ENCODE measurements around the gene PRR33.

The PRR33 gene

GRCh38 chr11:1917523-1918435 is 26.1 kb upstream of the PRR33 start:
- H3F3A ChIP-seq (ENCODE audit: low read depth) = no peaks in the 10 kb centered on the region
- H3K36me3 ChIP-seq (ENCODE audit: insufficient read depth, low read length) = no peaks in the 10 kb centered on the region
- no peaks in the 10 kb centered on the region for H3K9me3 ChIP-seq (ENCODE audit: insufficient read depth, low read depth, low read length)
- H3K27me3 ChIP-seq (ENCODE audit: insufficient read depth, low read length, poor library complexity, severe bottlenecking) = no peaks in the 10 kb centered on the region
- H3K9me2 ChIP-seq (replicated peaks; ENCODE audit: low read depth, low read length) = no peaks in the 10 kb centered on the region
- no peak overlapping the region for H2AFZ ChIP-seq (ENCODE audit: low read length)
- H3K4me1 ChIP-seq (ENCODE audit: insufficient read depth, low read length, poor library complexity, severe bottlenecking) = peaks cover 6% of the 10 kb centered on the region
- H3K4me3 ChIP-seq (ENCODE audit: low read length, poor library complexity, severe bottlenecking) = no peak overlapping the region
- no peak overlapping the region for H3K9ac ChIP-seq (ENCODE audit: low read depth, low read length, poor library complexity, severe bottlenecking)
- TF ChIP-seq CTCF (conservative IDR thresholded peaks at IDR 0.05; ENCODE audit: low read length) (peak; percentile 56), EZH2phosphoT487 (IDR thresholded peaks at IDR 0.05; ENCODE audit: borderline replicate concordance) (no peak)
- no peaks in the 10 kb centered on the region for H3K79me2 ChIP-seq (ENCODE audit: insufficient read depth, low read length)
- no peak overlapping the region for H3K4me2 ChIP-seq (ENCODE audit: low read depth, low read length, poor library complexity, severe bottlenecking)
- H4K20me1 ChIP-seq (ENCODE audit: insufficient read depth, low read length, poor library complexity, severe bottlenecking) = no peaks in the 10 kb centered on the region

- Histone ChIP-seq H3K36me3 (ENCODE audit: insufficient read depth, low read length) (no peaks in the 10 kb centered on the region), H3K9me3 (ENCODE audit: insufficient read depth, low read depth, low read length) (no peaks in the 10 kb centered on the region), H4K20me1 (ENCODE audit: insufficient read depth, low read length, poor library complexity, severe bottlenecking) (no peaks in the 10 kb centered on the region), H3K27me3 (ENCODE audit: insufficient read depth, low read length, poor library complexity, severe bottlenecking) (no peaks in the 10 kb centered on the region), H3K4me2 (ENCODE audit: low read depth, low read length, poor library complexity, severe bottlenecking) (no peak overlapping the region), H3K4me3 (ENCODE audit: low read length, poor library complexity, severe bottlenecking) (no peak overlapping the region), H3K9ac (ENCODE audit: low read depth, low read length, poor library complexity, severe bottlenecking) (no peak overlapping the region), H3K79me2 (ENCODE audit: insufficient read depth, low read length) (no peaks in the 10 kb centered on the region), H3F3A (ENCODE audit: low read depth) (no peaks in the 10 kb centered on the region), H2AFZ (ENCODE audit: low read length) (no peak overlapping the region), H3K9me2 (replicated peaks; ENCODE audit: low read depth, low read length) (no peaks in the 10 kb centered on the region), H3K4me1 (ENCODE audit: insufficient read depth, low read length, poor library complexity, severe bottlenecking) (peaks cover 5% of the 10 kb centered on the region)
- TF ChIP-seq CTCF (conservative IDR thresholded peaks at IDR 0.05; ENCODE audit: low read length) = no peak
- TF ChIP-seq EZH2phosphoT487 (IDR thresholded peaks at IDR 0.05; ENCODE audit: borderline replicate concordance) = no peak
Measured at GRCh38 chr11:1916986-1917522, 25.4 kb upstream of the PRR33 start.

- TF ChIP-seq CTCF (conservative IDR thresholded peaks at IDR 0.05; ENCODE audit: low read length) (no peak), EZH2phosphoT487 (IDR thresholded peaks at IDR 0.05; ENCODE audit: borderline replicate concordance) (no peak)
- peaks cover 5% of the 10 kb centered on the region for H3K4me1 ChIP-seq (ENCODE audit: insufficient read depth, low read length, poor library complexity, severe bottlenecking)
Measured at GRCh38 chr11:1916132-1916985, 24.7 kb upstream of the PRR33 start.

More at GRCh38 chr11:1916132-1916985, 24.7 kb upstream of the PRR33 start:
- H3K4me3 ChIP-seq (ENCODE audit: low read length, poor library complexity, severe bottlenecking) = no peak overlapping the region
- no peaks in the 10 kb centered on the region for H4K20me1 ChIP-seq (ENCODE audit: insufficient read depth, low read length, poor library complexity, severe bottlenecking)
- no peaks in the 10 kb centered on the region for H3K79me2 ChIP-seq (ENCODE audit: insufficient read depth, low read length)
- no peaks in the 10 kb centered on the region for H3K9me2 ChIP-seq (replicated peaks; ENCODE audit: low read depth, low read length)
- no peaks in the 10 kb centered on the region for H3F3A ChIP-seq (ENCODE audit: low read depth)
- H3K36me3 ChIP-seq (ENCODE audit: insufficient read depth, low read length) = no peaks in the 10 kb centered on the region
- no peaks in the 10 kb centered on the region for H3K27me3 ChIP-seq (ENCODE audit: insufficient read depth, low read length, poor library complexity, severe bottlenecking)
- no peak overlapping the region for H3K9ac ChIP-seq (ENCODE audit: low read depth, low read length, poor library complexity, severe bottlenecking)
- H3K9me3 ChIP-seq (ENCODE audit: insufficient read depth, low read depth, low read length) = no peaks in the 10 kb centered on the region
- H2AFZ ChIP-seq (ENCODE audit: low read length) = no peak overlapping the region
- no peak overlapping the region for H3K4me2 ChIP-seq (ENCODE audit: low read depth, low read length, poor library complexity, severe bottlenecking)
